Endothelial cell of umbilical vein (primary cell): ENCODE measurements around the gene ADPRH. TPM values are rescaled to one million over a fixed set of nuclear protein-coding genes. Genes with fewer than 3 reads are reported as not detected.
A peak's percentile ranks its signal among the peaks of the same experiment; 100 is the strongest.

Experiments used
- BruUV-seq: library from RNA; stranded (reverse); fragments of 400-500 nt; replicated peaks from 2 replicates; lab custom pipeline; 2021; lab: Mats Ljungman, UMichigan
- CTCF ChIA-PET: fragments of 300-600, 350-600 bp; sonication (Branson Sonifier 250); formaldehyde crosslinking; loops from one replicate; lab custom pipeline; 2021; ENCODE audit warnings: antibody characterized with exemption, inconsistent platforms; lab: Charles Lee
- POLR2A ChIA-PET: fragments of 300-600, 350-600 bp; sonication (Branson Sonifier 250); formaldehyde crosslinking; loops from one replicate; lab custom pipeline; 2021; ENCODE audit warnings: antibody characterized with exemption, inconsistent platforms; lab: Charles Lee
- DNase-seq: peaks from one replicate; pipeline ENCODE4 v3.0.0-alpha.2; 2011; ENCODE audit warnings: low read depth, low spot score
- FAIRE-seq: peaks from 2 replicates; lab custom pipeline; 2011; peaks lifted over from hg19 to GRCh38; lab: Jason Lieb, UNC
- H2AFZ ChIP-seq: 2 replicates; pipeline ENCODE4 v1.6.0; 2012; ENCODE audit warnings: low read depth, low read length, control low read depth, inconsistent platforms
- H3K27ac ChIP-seq: 2 replicates; pipeline ENCODE4 v1.5.1; 2011; ENCODE audit warnings: low read depth, mild to moderate bottlenecking, control low read depth, low read length, moderate library complexity; ENCODE audit not compliant: insufficient read depth
- H3K27me3 ChIP-seq, 2 experiments: 2 replicates each; pipeline versions ENCODE4 v1.6.0 to v1.6.1; 2011; ENCODE audit warnings: low read length in 2 of 2, mixed read lengths in 1 of 2; ENCODE audit not compliant: control insufficient read depth in 2 of 2, insufficient read depth in 2 of 2
- H3K36me3 ChIP-seq, 2 experiments: 2 replicates in 1 of 2; 3 replicates in 1 of 2; pipeline ENCODE4 v1.5.1; 2011; ENCODE audit warnings: low read length in 2 of 2, mild to moderate bottlenecking in 1 of 2, moderate library complexity in 1 of 2; ENCODE audit not compliant: control insufficient read depth in 2 of 2, insufficient read depth in 2 of 2; ENCODE audit errors: extremely low read depth in 1 of 2
- H3K4me1 ChIP-seq: 3 replicates; pipeline ENCODE4 v1.5.1; 2011; ENCODE audit warnings: mild to moderate bottlenecking, low read length; ENCODE audit not compliant: control insufficient read depth, insufficient read depth; ENCODE audit errors: extremely low read depth
- H3K4me2 ChIP-seq: 2 replicates; pipeline ENCODE4 v1.6.1; 2011; ENCODE audit warnings: low read length, control low read depth, mixed read lengths; ENCODE audit not compliant: insufficient read depth
- H3K4me3 ChIP-seq, 3 experiments: fragments of 200-600 bp in 1 of 3; sonication (generic), shearing (Covaris generic) in 1 of 3; replicated peaks in 1 of 3; 2 replicates each; pipeline ENCODE4 v1.5.1; 2011 to 2016; ENCODE audit warnings: control low read depth in 3 of 3, low read length in 3 of 3, mild to moderate bottlenecking in 2 of 3, inconsistent platforms in 1 of 3, low read depth in 1 of 3, moderate library complexity in 1 of 3; ENCODE audit not compliant: insufficient read depth in 1 of 3
- H3K79me2 ChIP-seq: 2 replicates; pipeline ENCODE4 v1.6.0; 2012; ENCODE audit warnings: low read length, inconsistent platforms; ENCODE audit not compliant: control insufficient read depth, insufficient read depth
- H3K9ac ChIP-seq: replicated peaks from 2 replicates; pipeline ENCODE3; 2011; ENCODE audit warnings: low read length, control low read depth; ENCODE audit not compliant: insufficient read depth; ENCODE audit errors: extremely low read depth
- H3K9me1 ChIP-seq: replicated peaks from 3 replicates; pipeline ENCODE4 v1.6.0; 2011; ENCODE audit warnings: mild to moderate bottlenecking, low read length; ENCODE audit not compliant: control insufficient read depth, insufficient read depth; ENCODE audit errors: extremely low read depth
- H3K9me3 ChIP-seq: replicated peaks from 2 replicates; pipeline ENCODE4 v1.5.1; 2012; ENCODE audit warnings: low read length, inconsistent platforms; ENCODE audit not compliant: control insufficient read depth, insufficient read depth
- H4K20me1 ChIP-seq: replicated peaks from 2 replicates; pipeline ENCODE3; 2011; ENCODE audit warnings: mild to moderate bottlenecking, low read length; ENCODE audit not compliant: control insufficient read depth, insufficient read depth; ENCODE audit errors: extremely low read depth
- CTCF ChIP-seq, 2 donors: IDR thresholded peaks; 1 replicate in 1 of 2; 2 replicates in 1 of 2; pipeline ENCODE4 v1.5.1; 2011; ENCODE audit warnings: low read length in 2 of 2, mild to moderate bottlenecking in 2 of 2, moderate library complexity in 2 of 2, control low read depth in 1 of 2, inconsistent platforms in 1 of 2, low read depth in 1 of 2; ENCODE audit not compliant: insufficient read depth in 1 of 2; ENCODE audit errors: extremely low read depth in 1 of 2
- EZH2 ChIP-seq: IDR thresholded peaks from 2 replicates; pipeline ENCODE4 v1.6.1; 2012; ENCODE audit warnings: borderline replicate concordance, low read depth, mild to moderate bottlenecking, moderate library complexity, low read length, inconsistent platforms; ENCODE audit not compliant: severe bottlenecking
- FOS ChIP-seq: IDR thresholded peaks from 2 replicates; pipeline ENCODE4 v1.6.1; 2011; ENCODE audit warnings: mild to moderate bottlenecking, low read length, moderate library complexity, borderline replicate concordance; ENCODE audit not compliant: insufficient read depth
- GATA2 ChIP-seq: IDR thresholded peaks from 2 replicates; pipeline ENCODE4 v1.7.0; 2011; ENCODE audit warnings: low read depth, mild to moderate bottlenecking, moderate library complexity, mixed read lengths, low read length; ENCODE audit not compliant: insufficient read length, insufficient read depth
- JUN ChIP-seq: IDR thresholded peaks from 2 replicates; pipeline ENCODE4 v1.6.1; 2011; ENCODE audit warnings: borderline replicate concordance, low read depth; ENCODE audit not compliant: insufficient read length, insufficient read depth
- MAX ChIP-seq: IDR thresholded peaks from 2 replicates; pipeline ENCODE4 v1.6.1; 2011; ENCODE audit not compliant: insufficient read depth, insufficient read length
- MYC ChIP-seq: IDR thresholded peaks from one replicate; pipeline ENCODE4 v1.6.1; 2011; ENCODE audit warnings: mild to moderate bottlenecking, low read depth, low read length
- POLR2A ChIP-seq: IDR thresholded peaks from 2 replicates; pipeline ENCODE4 v1.6.1; 2012; ENCODE audit warnings: low read depth, mild to moderate bottlenecking, control low read depth, low read length
- POLR2AphosphoS5 ChIP-seq: IDR thresholded peaks from 2 replicates; pipeline ENCODE4 v1.6.1; 2012; ENCODE audit warnings: low read depth, mild to moderate bottlenecking, control low read depth, low read length, moderate library complexity; ENCODE audit not compliant: insufficient read depth
- dilution Hi-C: fragments of 300-500 bp; cut with MboI; formaldehyde crosslinking; loops from one replicate; pipeline ENCODE4 v1.15.0; 2019; ENCODE audit warnings: low sequenced_read_pairs; ENCODE audit not compliant: extremely low pct_ligation_motif_present
- intact Hi-C: fragments of 100-400 bp; cut with micrococcal nuclease; formaldehyde crosslinking; loops from one replicate; pipeline ENCODE4 v1.10.0; 2022
- polyA plus RNA-seq, 4 experiments: library from polyadenylated mRNA; depleted of rRNA in 3 of 4; stranded (reverse) in 3 of 4; unstranded in 1 of 4; fragments of >200 nt; gene quantifications; 2 replicates each; pipeline versions ENCODE4 v1.2.1 to v1.2.3, GENCODE V29; 2011 to 2012; ENCODE audit warnings: missing spikeins in 1 of 4
- total RNA-seq: library from RNA; stranded (reverse); gene quantifications from 2 replicates; pipeline ENCODE4 v1.2.3, GENCODE V29; 2021

ADPRH gene
- total and polyA plus RNA-seq, 2 donors (not counting 3 experiments of a cell fraction or from before 2014, with no cell fraction given): 3.5 to 8.0 TPM

GRCh38 chr3:119600732-119601131 is 21.4 kb downstream of the ADPRH start:
- Histone ChIP-seq H4K20me1 (no peaks in the 10 kb centered on the region), H3K79me2 (no peaks in the 10 kb centered on the region), H3K36me3 (no peaks in the 10 kb centered on the region), H3K4me2 (no peak overlapping the region), H3K4me3 (no peak overlapping the region), H2AFZ (no peak overlapping the region), H3K9me1 (no peaks in the 10 kb centered on the region), H3K9ac (no peak overlapping the region), H3K4me1 (peaks cover 20% of the 10 kb centered on the region), H3K27ac (no peak overlapping the region), H3K27me3 (no peaks in the 10 kb centered on the region), H3K9me3 (no peaks in the 10 kb centered on the region)
- no peak for DNase-seq
- no peak for TF ChIP-seq MYC
- TF ChIP-seq CTCF (IDR thresholded peaks at IDR 0.05; ENCODE audit: extremely low read depth in 1 of 2, insufficient read depth in 1 of 2, low read depth in 1 of 2, low read length in 2 of 2): peak; percentile 9 to 47
- TF ChIP-seq JUN: no peak
- no peak for TF ChIP-seq FOS
- no peak for TF ChIP-seq POLR2AphosphoS5
- intact Hi-C loops (loop anchor here (1.0 kb wide), 1 partner anchor 77 kb away; the partner anchor contains the start of gene COX17), dilution Hi-C loops (no loop called here)
- no TSS peak for BruUV-seq
- FAIRE-seq: no peak
- ChIA-PET POLR2A (no interaction called here), CTCF (interaction anchor here (0.9 to 2.2 kb wide), 9 partner anchors 12 to 124 kb away, joined by 3 to 9 read pairs (median 3); partner anchors contain the start of gene COX17)

- H3K4me1 ChIP-seq: peaks cover 20% of the 10 kb centered on the region
- ChIA-PET CTCF (interaction anchor here (0.9 to 2.2 kb wide), 7 partner anchors 15 to 80 kb away, joined by 3 to 9 read pairs (median 3); partner anchors contain the start of gene COX17), POLR2A (no interaction called here)
- H3K9ac ChIP-seq: no peak overlapping the region
- no peaks in the 10 kb centered on the region for H3K27me3 ChIP-seq
- DNase-seq (no peak), FAIRE-seq (no peak)
- no peaks in the 10 kb centered on the region for H3K79me2 ChIP-seq
- H3K27ac ChIP-seq: no peak overlapping the region
- H4K20me1 ChIP-seq: no peaks in the 10 kb centered on the region
- BruUV-seq: no TSS peak
- H3K36me3 ChIP-seq: no peaks in the 10 kb centered on the region
- no peak overlapping the region for H3K4me2 ChIP-seq
- no peaks in the 10 kb centered on the region for H3K9me1 ChIP-seq
- intact Hi-C loops: no loop called here
- H3K9me3 ChIP-seq: no peaks in the 10 kb centered on the region
- dilution Hi-C loops: no loop called here
- H2AFZ ChIP-seq: no peak overlapping the region
- no peak overlapping the region for H3K4me3 ChIP-seq
- no peak for TF ChIP-seq POLR2AphosphoS5
- TF ChIP-seq CTCF (IDR thresholded peaks at IDR 0.05; ENCODE audit: extremely low read depth in 1 of 2, insufficient read depth in 1 of 2, low read depth in 1 of 2, low read length in 2 of 2): no peak
- TF ChIP-seq JUN: no peak
- no peak for TF ChIP-seq FOS
- no peak for TF ChIP-seq MAX
- TF ChIP-seq GATA2: no peak
- no peak for TF ChIP-seq EZH2
- TF ChIP-seq MYC: no peak
- TF ChIP-seq POLR2A: no peak
Observed at GRCh38 chr3:119601154-119601553, 21.9 kb downstream of the ADPRH start.
